ENCODE measurements around the gene TREM2. TPM values are rescaled to one million over a fixed set of nuclear protein-coding genes. Genes with fewer than 3 reads are reported as not detected.

Gene TREM2
- total RNA-seq, 1 donor from 2014 or later: 58.5 TPM

DNA sequence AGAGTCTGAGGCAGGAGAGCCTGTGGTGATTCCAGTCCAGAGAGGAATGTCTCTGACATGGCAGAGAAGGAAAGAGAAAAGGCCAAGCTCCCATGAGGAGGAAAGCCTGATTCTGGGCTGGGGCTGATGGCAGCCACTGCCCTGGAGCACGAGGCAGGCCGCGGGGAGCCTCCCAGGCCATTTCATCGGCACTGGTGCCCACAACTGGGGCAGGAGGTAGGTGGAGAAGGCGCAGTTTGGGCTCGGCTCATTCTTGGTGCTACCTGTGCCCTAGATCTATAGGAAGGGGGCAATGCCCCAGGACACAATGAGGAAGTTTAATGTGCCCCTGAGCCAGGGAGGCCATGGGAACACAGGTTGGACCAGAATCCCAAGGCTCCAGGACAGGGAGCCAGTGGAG, 6.1 kb downstream of the TREM2 start:
- DNase-seq (no peak), ATAC-seq (no peak)
- H3K27ac ChIP-seq: no peak overlapping the region
- no peaks in the 10 kb centered on the region for H3K36me3 ChIP-seq
- peaks cover 17% of the 10 kb centered on the region for H3K4me1 ChIP-seq
- H3K4me3 ChIP-seq: no peak overlapping the region
- H3K9me3 ChIP-seq: no peaks in the 10 kb centered on the region
- TF ChIP-seq, protein P1, sequence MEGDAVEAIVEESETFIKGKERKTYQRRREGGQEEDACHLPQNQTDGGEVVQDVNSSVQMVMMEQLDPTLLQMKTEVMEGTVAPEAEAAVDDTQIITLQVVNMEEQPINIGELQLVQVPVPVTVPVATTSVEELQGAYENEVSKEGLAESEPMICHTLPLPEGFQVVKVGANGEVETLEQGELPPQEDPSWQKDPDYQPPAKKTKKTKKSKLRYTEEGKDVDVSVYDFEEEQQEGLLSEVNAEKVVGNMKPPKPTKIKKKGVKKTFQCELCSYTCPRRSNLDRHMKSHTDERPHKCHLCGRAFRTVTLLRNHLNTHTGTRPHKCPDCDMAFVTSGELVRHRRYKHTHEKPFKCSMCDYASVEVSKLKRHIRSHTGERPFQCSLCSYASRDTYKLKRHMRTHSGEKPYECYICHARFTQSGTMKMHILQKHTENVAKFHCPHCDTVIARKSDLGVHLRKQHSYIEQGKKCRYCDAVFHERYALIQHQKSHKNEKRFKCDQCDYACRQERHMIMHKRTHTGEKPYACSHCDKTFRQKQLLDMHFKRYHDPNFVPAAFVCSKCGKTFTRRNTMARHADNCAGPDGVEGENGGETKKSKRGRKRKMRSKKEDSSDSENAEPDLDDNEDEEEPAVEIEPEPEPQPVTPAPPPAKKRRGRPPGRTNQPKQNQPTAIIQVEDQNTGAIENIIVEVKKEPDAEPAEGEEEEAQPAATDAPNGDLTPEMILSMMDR (IDR thresholded peaks at IDR 0.05): no peak
- peaks cover 4% of the 10 kb centered on the region for H3K27me3 ChIP-seq (ENCODE audit: low read depth)
- intact Hi-C loops (cut with DNase I): no loop called here

DNA sequence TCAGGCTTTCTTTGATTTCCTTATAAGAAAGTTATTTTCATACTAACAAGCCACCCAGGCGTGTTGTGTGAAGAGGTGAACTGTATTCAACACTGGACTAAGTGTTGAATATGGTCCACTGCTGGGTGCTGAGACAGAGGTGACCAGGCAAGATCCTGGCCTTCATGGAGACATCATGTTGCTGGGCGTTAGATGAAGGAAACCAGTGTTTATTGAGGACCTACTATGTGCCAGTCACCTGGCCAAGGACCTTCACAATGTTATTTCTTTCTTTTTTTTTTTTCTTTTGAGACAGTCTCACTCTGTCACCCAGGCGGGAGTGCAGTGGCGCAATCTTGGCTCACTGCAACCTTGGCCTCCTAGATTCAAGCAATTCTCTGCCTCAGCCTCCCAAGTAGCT, 6.9 kb downstream of the TREM2 start:
- Histone ChIP-seq H3K27ac (no peak overlapping the region), H3K4me3 (no peak overlapping the region), H3K4me1 (peaks cover 9% of the 10 kb centered on the region), H3K36me3 (no peaks in the 10 kb centered on the region), H3K27me3 (ENCODE audit: low read depth) (peaks cover 4% of the 10 kb centered on the region), H3K9me3 (no peaks in the 10 kb centered on the region)
- ATAC-seq: no peak
- intact Hi-C loops (cut with DNase I): no loop called here
- no peak for DNase-seq
- TF ChIP-seq, protein P1 (IDR thresholded peaks at IDR 0.05): no peak

DNA sequence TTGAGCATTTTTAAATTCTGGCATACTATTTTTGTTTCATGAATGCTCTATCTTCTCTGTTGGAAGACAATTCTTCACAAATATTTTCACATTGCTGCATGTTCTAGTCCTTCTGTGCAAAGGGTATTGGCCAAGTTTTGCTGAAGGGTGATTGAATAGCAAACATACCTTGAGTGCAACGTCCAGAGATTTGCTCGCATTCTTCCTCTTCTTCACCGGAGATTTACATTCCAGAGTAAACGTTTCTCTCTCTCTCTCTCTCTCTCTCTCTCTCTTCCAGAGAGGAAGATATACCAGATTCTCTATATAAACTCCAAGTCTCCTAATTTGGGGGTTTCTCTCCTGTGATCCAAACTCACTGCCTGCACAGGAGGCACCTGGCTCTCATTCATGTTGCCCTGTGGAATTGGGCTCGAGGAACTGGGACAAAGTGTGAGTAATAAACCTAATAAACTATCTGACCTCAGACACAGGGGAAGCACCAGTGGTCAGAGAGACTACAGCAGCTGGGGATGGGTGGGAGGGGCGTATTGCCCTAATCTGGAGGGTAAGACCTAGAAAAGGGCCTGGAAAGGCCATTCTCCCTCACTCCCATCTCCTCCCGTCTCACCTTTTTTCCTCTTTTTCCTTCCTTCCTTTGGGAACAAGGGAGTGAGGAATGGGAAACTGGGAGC, 7.6 kb downstream of the TREM2 start:
- ATAC-seq (no peak), DNase-seq (no peak)
- TF ChIP-seq, protein P1 (IDR thresholded peaks at IDR 0.05): no peak
- Histone ChIP-seq H3K4me3 (no peak overlapping the region), H3K36me3 (no peaks in the 10 kb centered on the region), H3K27ac (no peak overlapping the region), H3K9me3 (no peaks in the 10 kb centered on the region), H3K4me1 (peaks cover 5% of the 10 kb centered on the region), H3K27me3 (ENCODE audit: low read depth) (peaks cover 4% of the 10 kb centered on the region)
- intact Hi-C loops (cut with DNase I): no loop called here

DNA sequence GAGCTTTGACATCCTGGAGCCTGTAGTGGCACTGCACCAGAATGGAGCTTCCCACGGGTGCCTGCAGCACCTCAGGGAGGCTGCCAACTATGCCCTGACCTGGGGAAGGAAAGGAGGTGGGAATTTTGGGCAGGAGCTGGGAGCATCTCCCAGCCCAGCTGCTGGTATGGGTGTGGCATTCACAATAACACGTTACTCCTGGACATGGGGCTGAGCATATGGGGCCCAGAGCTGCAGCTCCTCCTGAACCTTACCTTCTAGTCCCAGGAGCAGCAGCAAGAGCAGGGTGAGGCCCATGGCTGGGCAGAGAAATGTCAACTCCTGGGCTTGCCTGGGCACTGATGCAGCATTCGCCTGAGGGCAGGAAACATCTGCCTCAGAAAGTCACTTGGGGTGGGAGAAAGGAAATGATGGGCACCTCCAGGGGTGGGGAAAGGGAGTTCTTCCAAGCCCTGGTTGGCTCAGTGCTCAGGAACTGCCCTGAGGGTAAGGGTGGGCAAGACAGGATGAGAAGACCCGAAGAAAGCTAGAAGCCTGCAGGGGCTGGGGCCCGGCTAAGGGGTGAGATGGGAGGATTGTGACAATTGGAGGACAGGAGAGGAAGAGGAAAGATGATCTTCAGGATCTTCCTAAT, 8.8 kb downstream of the TREM2 start, which contains the start of gene TREML1:
Gene TREML1 (minus strand): TSS at position 356 of the 634 bp plus-strand sequence. CDS start 59 bp downstream, at position 297.
- Histone ChIP-seq H3K27ac (no peak within 1 kb of the TSS), H3K9me3 (no peaks in the 10 kb centered on the region), H3K4me1 (no peaks in the 10 kb centered on the region), H3K4me3 (no peak within 1 kb of the TSS), H3K36me3 (no peaks in the 10 kb centered on the region), H3K27me3 (ENCODE audit: low read depth) (peaks cover 4% of the 10 kb centered on the region)
- TF ChIP-seq, protein P1 (IDR thresholded peaks at IDR 0.05): no peak
- ATAC-seq (no peak), DNase-seq (no peak)
- intact Hi-C loops (cut with DNase I): no loop called here

DNA sequence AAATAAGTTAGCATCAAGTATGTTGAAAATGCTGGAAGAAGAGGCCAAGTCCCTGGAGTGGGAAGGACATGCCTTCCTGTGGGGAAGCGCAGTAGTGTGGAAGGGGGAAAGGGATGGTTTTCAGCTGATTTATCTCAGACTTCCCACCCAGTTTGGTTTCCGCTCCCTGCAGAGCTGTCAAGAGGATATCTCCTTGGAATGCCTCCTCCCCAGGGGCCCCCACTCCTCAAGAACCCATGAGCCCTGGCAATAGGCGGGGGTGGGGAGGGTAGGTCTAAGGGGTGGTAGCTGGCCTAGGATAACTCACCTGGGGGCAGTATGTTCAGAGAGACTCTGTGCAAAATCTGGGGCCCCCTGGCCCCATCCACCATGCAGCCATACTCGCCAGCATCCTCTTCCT, 9.5 kb downstream of the TREM2 start:
- DNase-seq (no peak), ATAC-seq (no peak)
- Histone ChIP-seq H3K36me3 (no peaks in the 10 kb centered on the region), H3K27me3 (ENCODE audit: low read depth) (peaks cover 4% of the 10 kb centered on the region), H3K4me1 (no peaks in the 10 kb centered on the region), H3K4me3 (no peak overlapping the region), H3K27ac (no peak overlapping the region), H3K9me3 (no peaks in the 10 kb centered on the region)
- TF ChIP-seq, protein P1 (IDR thresholded peaks at IDR 0.05): no peak
- intact Hi-C loops (cut with DNase I): no loop called here

Measured in lower lobe of right lung (tissue), 2 donors.